Measurements from ENCODE around the gene CHAF1B.
A peak's percentile ranks its signal among the peaks of the same experiment; 100 is the strongest.

The CHAF1B gene

GRCh38 chr21:36441715-36442114, 56.5 kb downstream of the CHAF1B start:
- Histone ChIP-seq H3K27me3 (ENCODE audit: insufficient read depth, low read length) (no peaks in the 10 kb centered on the region), H3K4me3 (ENCODE audit: low read depth, low read length) (no peak overlapping the region), H2AFZ (ENCODE audit: low read length, unreplicated experiment) (no peak overlapping the region), H3K4me1 (ENCODE audit: control insufficient read depth, insufficient read depth, low read length, unreplicated experiment) (peaks cover 14% of the 10 kb centered on the region), H3K27ac (ENCODE audit: low read depth, low read length) (no peak overlapping the region), H3K79me2 (ENCODE audit: control insufficient read depth, insufficient read depth, low read length, unreplicated experiment) (no peaks in the 10 kb centered on the region), H3K36me3 (ENCODE audit: insufficient read depth, low read length) (no peaks in the 10 kb centered on the region; the same call in 1 of the 2 replicates)

DNA sequence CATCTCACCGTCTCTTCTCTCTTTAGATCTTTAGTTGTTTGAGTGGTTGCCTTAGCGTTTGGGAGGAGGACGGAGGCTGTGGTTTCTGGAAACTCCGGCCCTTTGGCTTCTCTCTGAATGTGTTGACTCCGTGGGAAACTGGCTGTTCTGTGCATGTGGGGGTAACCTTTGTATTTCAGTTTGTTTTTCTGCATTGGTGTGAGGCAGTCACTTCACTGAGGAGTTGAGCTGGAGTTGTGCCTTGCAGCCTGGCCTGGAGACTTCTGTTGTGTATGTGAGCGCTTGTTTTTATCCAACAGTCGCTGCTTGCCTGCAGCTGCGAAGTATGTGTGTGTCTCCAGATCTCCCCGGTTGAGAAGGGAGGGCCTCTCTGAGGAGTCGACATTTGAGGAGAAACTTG, 61.1 kb downstream of the CHAF1B start:
- no peak overlapping the region for H3K4me3 ChIP-seq (ENCODE audit: low read depth, low read length)
- peaks cover 7% of the 10 kb centered on the region for H3K4me1 ChIP-seq (ENCODE audit: control insufficient read depth, insufficient read depth, low read length, unreplicated experiment)
- no peaks in the 10 kb centered on the region; the same call in 1 of the 2 replicates for H3K36me3 ChIP-seq (ENCODE audit: insufficient read depth, low read length)
- no peak overlapping the region for H2AFZ ChIP-seq (ENCODE audit: low read length, unreplicated experiment)
- no peaks in the 10 kb centered on the region for H3K79me2 ChIP-seq (ENCODE audit: control insufficient read depth, insufficient read depth, low read length, unreplicated experiment)
- no peak overlapping the region for H3K27ac ChIP-seq (ENCODE audit: low read depth, low read length)
- no peaks in the 10 kb centered on the region for H3K27me3 ChIP-seq (ENCODE audit: insufficient read depth, low read length)

- no peak overlapping the region for H3K27ac ChIP-seq (ENCODE audit: low read depth, low read length)
- no peak overlapping the region for H3K4me3 ChIP-seq (ENCODE audit: low read depth, low read length)
- H3K4me1 ChIP-seq (ENCODE audit: control insufficient read depth, insufficient read depth, low read length, unreplicated experiment) = peaks cover 7% of the 10 kb centered on the region
- no peaks in the 10 kb centered on the region for H3K27me3 ChIP-seq (ENCODE audit: insufficient read depth, low read length)
- no peaks in the 10 kb centered on the region; the same call in 1 of the 2 replicates for H3K36me3 ChIP-seq (ENCODE audit: insufficient read depth, low read length)
- no peaks in the 10 kb centered on the region for H3K79me2 ChIP-seq (ENCODE audit: control insufficient read depth, insufficient read depth, low read length, unreplicated experiment)
- no peak overlapping the region for H2AFZ ChIP-seq (ENCODE audit: low read length, unreplicated experiment)
Observed at GRCh38 chr21:36450511-36450910, 65.3 kb downstream of the CHAF1B start.

GRCh38 chr21:36451506-36451905, 66.3 kb downstream of the CHAF1B start:
- no peaks in the 10 kb centered on the region for H3K27me3 ChIP-seq (ENCODE audit: insufficient read depth, low read length)
- no peak overlapping the region for H3K27ac ChIP-seq (ENCODE audit: low read depth, low read length)
- no peak overlapping the region for H3K4me3 ChIP-seq (ENCODE audit: low read depth, low read length)
- H2AFZ ChIP-seq (ENCODE audit: low read length, unreplicated experiment) = no peak overlapping the region
- no peaks in the 10 kb centered on the region for H3K79me2 ChIP-seq (ENCODE audit: control insufficient read depth, insufficient read depth, low read length, unreplicated experiment)
- no peaks in the 10 kb centered on the region for H3K36me3 ChIP-seq (ENCODE audit: insufficient read depth, low read length)
- H3K4me1 ChIP-seq (ENCODE audit: control insufficient read depth, insufficient read depth, low read length, unreplicated experiment) = peaks cover 10% of the 10 kb centered on the region

DNA sequence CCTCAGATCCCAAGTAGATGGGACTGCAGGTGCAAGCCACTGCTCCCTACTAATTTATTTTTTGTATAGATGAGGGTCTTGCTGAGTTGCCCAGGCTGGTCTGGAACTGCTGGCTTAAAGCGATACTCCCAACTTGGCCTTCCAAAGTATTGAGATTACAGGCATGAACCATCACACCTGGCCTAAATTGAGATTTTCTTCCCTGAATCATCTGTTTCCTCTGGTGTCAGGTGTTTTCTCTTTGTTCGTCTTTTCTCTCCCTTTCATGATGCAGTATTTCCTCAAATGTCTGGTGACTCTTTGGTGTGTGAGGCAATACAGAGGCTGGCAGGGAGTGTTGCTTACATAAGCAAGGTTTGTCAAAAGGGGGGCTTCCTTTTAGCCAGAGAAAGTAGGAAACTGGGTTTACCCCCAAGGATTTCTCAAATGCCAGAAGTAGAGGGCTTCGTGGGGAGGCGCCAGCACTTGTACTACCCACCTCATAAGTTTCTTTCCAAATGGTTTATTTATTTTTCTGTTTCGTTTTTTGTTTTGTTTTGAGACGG, 67.2 kb downstream of the CHAF1B start:
- H3K27ac ChIP-seq (ENCODE audit: low read depth, low read length) = no peak overlapping the region
- peaks cover 18% of the 10 kb centered on the region for H3K4me1 ChIP-seq (ENCODE audit: control insufficient read depth, insufficient read depth, low read length, unreplicated experiment)
- no peak overlapping the region for H2AFZ ChIP-seq (ENCODE audit: low read length, unreplicated experiment)
- H3K79me2 ChIP-seq (ENCODE audit: control insufficient read depth, insufficient read depth, low read length, unreplicated experiment) = no peaks in the 10 kb centered on the region
- H3K27me3 ChIP-seq (ENCODE audit: insufficient read depth, low read length) = no peaks in the 10 kb centered on the region
- no peak overlapping the region for H3K4me3 ChIP-seq (ENCODE audit: low read depth, low read length)
- no peaks in the 10 kb centered on the region for H3K36me3 ChIP-seq (ENCODE audit: insufficient read depth, low read length)

DNA sequence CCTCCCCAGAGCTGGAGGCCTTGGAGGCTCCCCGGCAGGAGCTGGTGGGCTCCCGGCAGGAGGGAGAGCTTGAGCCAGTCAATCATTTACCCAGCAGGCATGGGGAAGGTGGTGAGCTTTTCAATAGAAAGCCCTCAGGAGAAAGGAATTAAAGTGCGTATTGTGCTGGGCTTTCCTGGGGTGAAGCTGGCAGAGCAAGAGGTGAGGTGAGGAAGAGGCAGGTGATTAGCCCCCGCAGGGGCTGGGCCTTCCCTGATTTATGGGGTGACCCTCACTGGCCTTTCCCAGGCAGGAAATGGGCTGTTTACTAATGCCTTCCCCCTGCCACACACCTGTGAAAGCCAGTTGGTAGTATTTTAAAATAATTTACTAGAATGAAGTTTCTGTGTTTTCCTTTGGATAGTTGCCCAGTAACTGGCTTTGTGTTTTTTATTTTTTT, 68.9 kb downstream of the CHAF1B start:
- Histone ChIP-seq H3K27ac (ENCODE audit: low read depth, low read length) (no peak overlapping the region), H3K36me3 (ENCODE audit: insufficient read depth, low read length) (no peaks in the 10 kb centered on the region), H3K79me2 (ENCODE audit: control insufficient read depth, insufficient read depth, low read length, unreplicated experiment) (no peaks in the 10 kb centered on the region), H3K27me3 (ENCODE audit: insufficient read depth, low read length) (no peaks in the 10 kb centered on the region), H3K4me1 (ENCODE audit: control insufficient read depth, insufficient read depth, low read length, unreplicated experiment) (peaks cover 18% of the 10 kb centered on the region), H3K4me3 (ENCODE audit: low read depth, low read length) (no peak overlapping the region), H2AFZ (ENCODE audit: low read length, unreplicated experiment) (no peak overlapping the region)

DNA sequence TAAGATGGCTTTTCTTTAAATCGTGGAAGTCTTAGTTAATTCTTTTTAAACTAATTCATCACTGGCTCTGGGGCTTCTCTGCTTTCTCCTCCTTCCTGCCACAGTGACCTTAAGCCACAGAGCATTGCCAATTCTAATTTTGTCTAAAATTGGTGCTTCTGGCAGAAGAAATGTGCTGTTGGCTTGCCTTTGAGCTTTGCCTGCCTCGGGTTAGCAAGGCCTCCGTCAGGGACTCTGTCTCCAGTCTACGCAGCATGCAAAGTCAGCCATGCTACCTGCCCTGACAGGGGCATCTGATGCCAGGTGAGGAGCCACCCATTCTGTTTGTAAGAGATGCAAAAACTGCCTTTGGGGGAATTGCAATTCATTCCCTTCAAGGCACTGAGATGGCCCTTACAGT, 69.5 kb downstream of the CHAF1B start:
- Histone ChIP-seq H3K27ac (ENCODE audit: low read depth, low read length) (no peak overlapping the region), H3K79me2 (ENCODE audit: control insufficient read depth, insufficient read depth, low read length, unreplicated experiment) (no peaks in the 10 kb centered on the region), H3K4me3 (ENCODE audit: low read depth, low read length) (no peak overlapping the region), H3K27me3 (ENCODE audit: insufficient read depth, low read length) (no peaks in the 10 kb centered on the region), H3K36me3 (ENCODE audit: insufficient read depth, low read length) (no peaks in the 10 kb centered on the region), H3K4me1 (ENCODE audit: control insufficient read depth, insufficient read depth, low read length, unreplicated experiment) (peaks cover 18% of the 10 kb centered on the region), H2AFZ (ENCODE audit: low read length, unreplicated experiment) (no peak overlapping the region)

DNA sequence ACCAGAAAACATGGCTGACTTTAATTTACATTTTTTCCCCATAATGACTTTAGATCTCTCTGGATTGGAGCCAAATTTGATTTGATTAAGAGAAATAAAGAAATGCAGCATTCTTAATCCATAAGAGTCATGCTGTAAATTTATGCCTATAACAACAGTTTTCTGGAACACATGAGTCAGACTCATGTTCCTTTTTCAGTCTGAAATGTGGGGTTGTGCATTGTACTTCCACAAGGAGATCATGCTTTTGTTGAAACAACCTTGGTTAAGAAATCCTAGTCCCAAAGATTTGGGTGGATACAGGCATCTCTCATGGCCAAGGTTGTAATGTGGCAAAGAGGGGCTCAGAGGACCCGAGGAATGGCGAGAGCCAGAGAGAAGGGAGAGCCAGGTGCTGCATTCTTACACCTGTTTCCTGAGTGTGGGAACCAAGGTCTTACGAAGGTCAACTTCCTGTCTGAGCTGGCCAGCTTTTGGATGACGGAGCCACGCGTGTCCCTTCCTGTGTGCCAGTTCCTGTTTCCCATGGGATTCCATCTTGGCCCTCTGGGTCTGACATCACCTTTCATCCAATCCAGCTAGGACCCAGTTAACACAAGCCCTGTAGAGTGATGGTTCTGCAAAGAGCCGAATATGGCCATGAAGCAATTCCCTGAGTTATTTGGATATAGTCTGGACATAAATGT, 71.7 kb downstream of the CHAF1B start:
- H3K27ac ChIP-seq (ENCODE audit: low read depth, low read length) = peak overlapping the region; percentile 34; the same call in 1 of the 2 replicates
- H3K4me3 ChIP-seq (ENCODE audit: low read depth, low read length) = no peak overlapping the region
- no peaks in the 10 kb centered on the region for H3K79me2 ChIP-seq (ENCODE audit: control insufficient read depth, insufficient read depth, low read length, unreplicated experiment)
- H3K4me1 ChIP-seq (ENCODE audit: control insufficient read depth, insufficient read depth, low read length, unreplicated experiment) = peaks cover 12% of the 10 kb centered on the region
- no peaks in the 10 kb centered on the region for H3K27me3 ChIP-seq (ENCODE audit: insufficient read depth, low read length)
- H2AFZ ChIP-seq (ENCODE audit: low read length, unreplicated experiment) = no peak overlapping the region
- H3K36me3 ChIP-seq (ENCODE audit: insufficient read depth, low read length) = no peaks in the 10 kb centered on the region

- no peaks in the 10 kb centered on the region for H3K36me3 ChIP-seq (ENCODE audit: insufficient read depth, low read length)
- no peak overlapping the region for H2AFZ ChIP-seq (ENCODE audit: low read length, unreplicated experiment)
- no peaks in the 10 kb centered on the region for H3K79me2 ChIP-seq (ENCODE audit: control insufficient read depth, insufficient read depth, low read length, unreplicated experiment)
- H3K27me3 ChIP-seq (ENCODE audit: insufficient read depth, low read length) = no peaks in the 10 kb centered on the region
- H3K27ac ChIP-seq (ENCODE audit: low read depth, low read length) = no peak overlapping the region
- H3K4me3 ChIP-seq (ENCODE audit: low read depth, low read length) = no peak overlapping the region
- H3K4me1 ChIP-seq (ENCODE audit: control insufficient read depth, insufficient read depth, low read length, unreplicated experiment) = peaks cover 12% of the 10 kb centered on the region
Observed at GRCh38 chr21:36459098-36459497, 73.9 kb downstream of the CHAF1B start.

DNA sequence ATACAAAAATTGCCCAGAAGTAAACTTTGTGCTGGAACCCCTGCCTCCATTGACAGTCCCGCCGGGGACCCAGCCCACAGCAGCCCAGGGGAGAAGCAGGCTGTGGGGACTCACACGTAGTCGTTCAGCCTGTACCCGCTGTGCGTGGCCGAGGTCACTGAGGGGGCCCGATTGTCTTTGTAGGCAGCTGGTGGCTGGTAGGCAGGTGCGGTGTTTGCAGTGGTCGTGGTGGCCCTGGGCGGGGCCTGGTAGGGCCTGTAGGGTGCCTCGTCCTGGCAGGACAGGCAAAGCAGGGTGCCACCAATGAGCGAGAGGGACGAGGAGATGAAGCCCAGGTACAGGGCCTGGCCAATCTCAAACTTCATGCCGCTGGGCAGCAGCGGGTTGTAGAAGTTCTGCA, 75.7 kb downstream of the CHAF1B start:
- H3K27ac ChIP-seq (ENCODE audit: low read depth, low read length) = no peak overlapping the region
- no peak overlapping the region for H2AFZ ChIP-seq (ENCODE audit: low read length, unreplicated experiment)
- H3K4me3 ChIP-seq (ENCODE audit: low read depth, low read length) = no peak overlapping the region
- peaks cover 12% of the 10 kb centered on the region for H3K4me1 ChIP-seq (ENCODE audit: control insufficient read depth, insufficient read depth, low read length, unreplicated experiment)
- H3K36me3 ChIP-seq (ENCODE audit: insufficient read depth, low read length) = no peaks in the 10 kb centered on the region
- H3K79me2 ChIP-seq (ENCODE audit: control insufficient read depth, insufficient read depth, low read length, unreplicated experiment) = no peaks in the 10 kb centered on the region
- H3K27me3 ChIP-seq (ENCODE audit: insufficient read depth, low read length) = no peaks in the 10 kb centered on the region

DNA sequence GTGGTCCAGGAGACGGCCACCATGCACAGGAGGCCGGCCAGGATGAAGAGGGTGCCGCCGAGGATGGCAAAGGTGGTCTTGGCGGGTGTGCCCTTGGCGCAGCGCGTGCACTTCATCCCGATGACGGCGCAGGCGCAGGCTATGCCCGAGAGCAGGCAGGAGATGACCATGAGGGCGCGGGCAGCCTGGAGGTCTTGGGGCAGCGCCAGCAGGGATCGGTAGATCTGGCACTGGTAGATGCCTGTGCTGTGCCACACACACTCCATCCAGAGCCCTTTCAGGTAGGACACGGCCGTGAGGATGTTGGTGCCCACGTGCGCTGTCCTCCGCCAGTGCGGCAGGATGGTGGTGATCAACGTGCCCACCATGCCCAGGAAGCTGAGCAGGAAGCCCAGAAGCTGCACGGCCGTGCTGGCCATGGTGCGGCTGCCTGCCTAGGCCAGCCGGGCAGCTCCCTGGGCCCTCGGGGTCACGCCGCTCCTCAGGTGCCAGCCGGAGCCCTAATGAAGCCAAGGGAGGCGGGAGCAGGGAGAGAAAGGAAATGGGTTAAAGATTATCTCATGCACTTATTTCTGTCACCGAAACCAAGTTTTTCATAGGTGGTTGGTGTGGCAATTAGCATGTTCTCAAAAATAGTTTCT, 76.2 kb downstream of the CHAF1B start:
- Histone ChIP-seq H3K4me3 (ENCODE audit: low read depth, low read length) (no peak overlapping the region), H3K4me1 (ENCODE audit: control insufficient read depth, insufficient read depth, low read length, unreplicated experiment) (peaks cover 9% of the 10 kb centered on the region), H3K27ac (ENCODE audit: low read depth, low read length) (no peak overlapping the region), H3K79me2 (ENCODE audit: control insufficient read depth, insufficient read depth, low read length, unreplicated experiment) (no peaks in the 10 kb centered on the region), H3K27me3 (ENCODE audit: insufficient read depth, low read length) (no peaks in the 10 kb centered on the region), H3K36me3 (ENCODE audit: insufficient read depth, low read length) (no peaks in the 10 kb centered on the region), H2AFZ (ENCODE audit: low read length, unreplicated experiment) (no peak overlapping the region)

All from ACC112 (cell line).